Measurements from ENCODE around the gene KCNQ1.

DNA sequence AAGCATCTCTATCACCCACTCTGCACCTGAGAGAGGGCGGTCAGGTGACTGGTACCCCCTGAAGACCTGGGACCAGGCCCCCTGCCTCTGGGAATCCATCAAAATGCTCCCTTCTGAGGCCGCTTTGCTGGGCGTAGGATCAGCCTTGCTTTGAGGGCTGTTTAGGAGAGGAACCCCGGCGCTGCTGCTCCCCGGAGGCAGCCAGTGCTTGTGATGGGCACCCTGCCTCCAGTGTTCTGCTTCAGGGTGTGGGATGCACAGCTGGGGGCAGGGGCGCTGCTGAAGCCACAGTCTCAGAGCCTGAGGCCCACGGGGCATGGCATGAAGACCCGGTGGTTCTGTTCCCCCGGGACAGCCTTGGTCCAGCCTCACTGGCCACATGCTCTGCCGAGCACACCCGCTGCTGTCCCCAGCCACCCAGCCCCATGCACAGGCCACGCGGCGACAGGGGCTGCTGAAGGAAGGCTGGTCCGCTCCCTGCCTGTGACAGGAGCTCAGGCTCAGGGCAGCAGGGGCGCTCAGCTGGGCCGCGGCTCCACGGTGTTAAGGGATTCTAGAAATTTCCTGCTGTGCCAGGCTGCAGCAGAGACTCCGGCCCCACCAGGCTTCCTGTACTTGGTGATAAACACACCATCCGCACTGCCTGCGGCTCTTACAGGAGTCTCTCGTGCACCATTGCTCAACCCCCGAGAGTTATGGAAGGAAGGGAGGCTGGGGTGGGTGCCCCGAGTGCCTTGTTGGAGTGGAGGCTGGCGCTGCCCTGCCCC lies 91.0 kb downstream of the KCNQ1 start:
- TF ChIP-seq RARB (CRISPR knock-in tag; IDR thresholded peaks at IDR 0.05) (no peak), BACH2 (CRISPR knock-in tag; IDR thresholded peaks at IDR 0.05; ENCODE audit: borderline replicate concordance) (no peak), ZNF565 (CRISPR knock-in tag; conservative IDR thresholded peaks at IDR 0.05; ENCODE audit: low read depth) (no peak), TCF4 (CRISPR knock-in tag; IDR thresholded peaks at IDR 0.05; ENCODE audit: borderline replicate concordance) (no peak), ZFP3 (CRISPR knock-in tag; IDR thresholded peaks at IDR 0.05) (no peak), TOX (CRISPR knock-in tag; IDR thresholded peaks at IDR 0.05; ENCODE audit: borderline replicate concordance) (no peak), ISL1 (CRISPR knock-in tag; IDR thresholded peaks at IDR 0.05) (no peak), GLIS3 (CRISPR knock-in tag; IDR thresholded peaks at IDR 0.05) (no peak), PPARA (CRISPR knock-in tag; IDR thresholded peaks at IDR 0.05; ENCODE audit: borderline replicate concordance) (no peak), SNAI2 (CRISPR knock-in tag; IDR thresholded peaks at IDR 0.05) (no peak)
- TF ChIP-seq, protein P1, sequence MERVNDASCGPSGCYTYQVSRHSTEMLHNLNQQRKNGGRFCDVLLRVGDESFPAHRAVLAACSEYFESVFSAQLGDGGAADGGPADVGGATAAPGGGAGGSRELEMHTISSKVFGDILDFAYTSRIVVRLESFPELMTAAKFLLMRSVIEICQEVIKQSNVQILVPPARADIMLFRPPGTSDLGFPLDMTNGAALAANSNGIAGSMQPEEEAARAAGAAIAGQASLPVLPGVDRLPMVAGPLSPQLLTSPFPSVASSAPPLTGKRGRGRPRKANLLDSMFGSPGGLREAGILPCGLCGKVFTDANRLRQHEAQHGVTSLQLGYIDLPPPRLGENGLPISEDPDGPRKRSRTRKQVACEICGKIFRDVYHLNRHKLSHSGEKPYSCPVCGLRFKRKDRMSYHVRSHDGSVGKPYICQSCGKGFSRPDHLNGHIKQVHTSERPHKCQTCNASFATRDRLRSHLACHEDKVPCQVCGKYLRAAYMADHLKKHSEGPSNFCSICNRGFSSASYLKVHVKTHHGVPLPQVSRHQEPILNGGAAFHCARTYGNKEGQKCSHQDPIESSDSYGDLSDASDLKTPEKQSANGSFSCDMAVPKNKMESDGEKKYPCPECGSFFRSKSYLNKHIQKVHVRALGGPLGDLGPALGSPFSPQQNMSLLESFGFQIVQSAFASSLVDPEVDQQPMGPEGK (CRISPR knock-in tag; IDR thresholded peaks at IDR 0.05; ENCODE audit: borderline replicate concordance) = no peak
- TF ChIP-seq, protein P2, sequence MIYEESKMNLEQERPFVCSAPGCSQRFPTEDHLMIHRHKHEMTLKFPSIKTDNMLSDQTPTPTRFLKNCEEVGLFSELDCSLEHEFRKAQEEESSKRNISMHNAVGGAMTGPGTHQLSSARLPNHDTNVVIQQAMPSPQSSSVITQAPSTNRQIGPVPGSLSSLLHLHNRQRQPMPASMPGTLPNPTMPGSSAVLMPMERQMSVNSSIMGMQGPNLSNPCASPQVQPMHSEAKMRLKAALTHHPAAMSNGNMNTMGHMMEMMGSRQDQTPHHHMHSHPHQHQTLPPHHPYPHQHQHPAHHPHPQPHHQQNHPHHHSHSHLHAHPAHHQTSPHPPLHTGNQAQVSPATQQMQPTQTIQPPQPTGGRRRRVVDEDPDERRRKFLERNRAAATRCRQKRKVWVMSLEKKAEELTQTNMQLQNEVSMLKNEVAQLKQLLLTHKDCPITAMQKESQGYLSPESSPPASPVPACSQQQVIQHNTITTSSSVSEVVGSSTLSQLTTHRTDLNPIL (CRISPR knock-in tag; IDR thresholded peaks at IDR 0.05; ENCODE audit: low read depth) = no peak
- TF ChIP-seq, protein P3, sequence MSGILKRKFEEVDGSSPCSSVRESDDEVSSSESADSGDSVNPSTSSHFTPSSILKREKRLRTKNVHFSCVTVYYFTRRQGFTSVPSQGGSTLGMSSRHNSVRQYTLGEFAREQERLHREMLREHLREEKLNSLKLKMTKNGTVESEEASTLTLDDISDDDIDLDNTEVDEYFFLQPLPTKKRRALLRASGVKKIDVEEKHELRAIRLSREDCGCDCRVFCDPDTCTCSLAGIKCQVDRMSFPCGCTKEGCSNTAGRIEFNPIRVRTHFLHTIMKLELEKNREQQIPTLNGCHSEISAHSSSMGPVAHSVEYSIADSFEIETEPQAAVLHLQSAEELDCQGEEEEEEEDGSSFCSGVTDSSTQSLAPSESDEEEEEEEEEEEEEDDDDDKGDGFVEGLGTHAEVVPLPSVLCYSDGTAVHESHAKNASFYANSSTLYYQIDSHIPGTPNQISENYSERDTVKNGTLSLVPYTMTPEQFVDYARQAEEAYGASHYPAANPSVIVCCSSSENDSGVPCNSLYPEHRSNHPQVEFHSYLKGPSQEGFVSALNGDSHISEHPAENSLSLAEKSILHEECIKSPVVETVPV (CRISPR knock-in tag; IDR thresholded peaks at IDR 0.05) = no peak
- TF ChIP-seq, protein P4, sequence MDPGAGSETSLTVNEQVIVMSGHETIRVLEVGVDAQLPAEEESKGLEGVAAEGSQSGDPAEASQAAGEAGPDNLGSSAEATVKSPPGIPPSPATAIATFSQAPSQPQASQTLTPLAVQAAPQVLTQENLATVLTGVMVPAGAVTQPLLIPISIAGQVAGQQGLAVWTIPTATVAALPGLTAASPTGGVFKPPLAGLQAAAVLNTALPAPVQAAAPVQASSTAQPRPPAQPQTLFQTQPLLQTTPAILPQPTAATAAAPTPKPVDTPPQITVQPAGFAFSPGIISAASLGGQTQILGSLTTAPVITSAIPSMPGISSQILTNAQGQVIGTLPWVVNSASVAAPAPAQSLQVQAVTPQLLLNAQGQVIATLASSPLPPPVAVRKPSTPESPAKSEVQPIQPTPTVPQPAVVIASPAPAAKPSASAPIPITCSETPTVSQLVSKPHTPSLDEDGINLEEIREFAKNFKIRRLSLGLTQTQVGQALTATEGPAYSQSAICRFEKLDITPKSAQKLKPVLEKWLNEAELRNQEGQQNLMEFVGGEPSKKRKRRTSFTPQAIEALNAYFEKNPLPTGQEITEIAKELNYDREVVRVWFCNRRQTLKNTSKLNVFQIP (CRISPR knock-in tag; IDR thresholded peaks at IDR 0.05; ENCODE audit: borderline replicate concordance, low read depth) = no peak

Measured in SK-N-SH treated with all-trans-retinoic acid at 6 μM for 48 hours (cell line).